HPDE6-E6E7 (cell line): ENCODE results near the gene KIAA2012.

Source experiments
- DNase-seq: peaks from one replicate; pipeline ENCODE4 v3.0.0; 2011; ENCODE audit warnings: missing footprints; ENCODE audit errors: extremely low spot score

Gene KIAA2012

GRCh38 chr2:202149936-202150335 lies 76.9 kb downstream of the KIAA2012 start:
- no peak for DNase-seq

- DNase-seq: no peak
These were observed 79.2 kb downstream of the KIAA2012 start for GRCh38 chr2:202152104-202152715.

GRCh38 chr2:202154613-202155012 lies 81.6 kb downstream of the KIAA2012 start:
- DNase-seq: no peak

GRCh38 chr2:202157211-202157990 lies 84.3 kb downstream of the KIAA2012 start:
- DNase-seq: no peak

GRCh38 chr2:202158796-202159195 lies 85.7 kb downstream of the KIAA2012 start:
- peak; percentile 21 for DNase-seq

- DNase-seq: no peak
These were observed 88.2 kb downstream of the KIAA2012 start for GRCh38 chr2:202161151-202161835.

GRCh38 chr2:202164411-202164810 lies 91.4 kb downstream of the KIAA2012 start:
- DNase-seq: no peak

GRCh38 chr2:202165208-202165607 lies 92.2 kb downstream of the KIAA2012 start:
- DNase-seq: no peak

- DNase-seq: no peak
These were observed 92.9 kb downstream of the KIAA2012 start for GRCh38 chr2:202165945-202166344.

- DNase-seq: no peak
These were observed 96.1 kb downstream of the KIAA2012 start for GRCh38 chr2:202169131-202169530.

- no peak for DNase-seq
These were observed 96.9 kb downstream of the KIAA2012 start for GRCh38 chr2:202169832-202170424.

GRCh38 chr2:202171241-202171825 lies 98.3 kb downstream of the KIAA2012 start:
- no peak for DNase-seq

GRCh38 chr2:202172439-202173211 lies 99.6 kb downstream of the KIAA2012 start:
- DNase-seq: no peak

GRCh38 chr2:202178346-202178958 lies 105.4 kb downstream of the KIAA2012 start:
- peak; percentile 40 for DNase-seq

- DNase-seq: no peak
These were observed 111.5 kb downstream of the KIAA2012 start for GRCh38 chr2:202184557-202184956.

- no peak for DNase-seq
These were observed 112.1 kb downstream of the KIAA2012 start for GRCh38 chr2:202185156-202185555.

- DNase-seq: no peak
These were observed 113.7 kb downstream of the KIAA2012 start for GRCh38 chr2:202186641-202187202.

- no peak for DNase-seq
These were observed 114.5 kb downstream of the KIAA2012 start for GRCh38 chr2:202187570-202187969.

- DNase-seq: no peak
These were observed 120.2 kb downstream of the KIAA2012 start for GRCh38 chr2:202193305-202193704.

- DNase-seq: no peak
These were observed 120.9 kb downstream of the KIAA2012 start for GRCh38 chr2:202193881-202194353.
